SU-DHL-6 (cell line): ENCODE measurements around the gene WT1.

Experiments
- CTCF ChIP-seq: fragments of 200-600 bp; sonication (generic); IDR thresholded peaks from one replicate; pipeline ENCODE4 v1.5.1; 2017; ENCODE audit warnings: antibody characterized with exemption, mild to moderate bottlenecking, low read length, moderate library complexity; ENCODE audit not compliant: insufficient read depth, poor library complexity, severe bottlenecking
- EZH2phosphoT487 ChIP-seq: fragments of 200-600 bp; sonication (generic), shearing (Covaris generic); conservative IDR thresholded peaks from 2 replicates; pipeline ENCODE4 v1.6.1; 2018; ENCODE audit warnings: mild to moderate bottlenecking, antibody characterized with exemption, low read length, moderate library complexity, mixed read lengths

GRCh38 chr11:32344946-32345345 is 90.4 kb downstream of the WT1 start:
- no peak for TF ChIP-seq CTCF
- TF ChIP-seq EZH2phosphoT487: no peak
